SK-N-SH (cell line): ENCODE data around the gene SPRR3.

Source experiments
- CTCF ChIP-seq: fragments of 200-600 bp; sonication (generic); IDR thresholded peaks from 2 replicates; pipeline ENCODE4 v1.6.1; 2017; ENCODE audit warnings: antibody characterized with exemption, mild to moderate bottlenecking, moderate library complexity
- EP300 ChIP-seq, 2 experiments: IDR thresholded peaks; 2 replicates each; pipeline versions ENCODE4 v1.4.0 to v1.6.1; 2012; ENCODE audit warnings: borderline replicate concordance in 1 of 2, low read depth in 1 of 2, low read length in 1 of 2
- FOSL2 ChIP-seq: IDR thresholded peaks from 2 replicates; pipeline ENCODE4 v1.4.0; 2012; ENCODE audit warnings: low read depth, mild to moderate bottlenecking, moderate library complexity, borderline replicate concordance
- FOXM1 ChIP-seq: IDR thresholded peaks from 2 replicates; pipeline ENCODE4 v1.4.0; 2012; ENCODE audit warnings: low read depth, mild to moderate bottlenecking
- NRF1 ChIP-seq: IDR thresholded peaks from 2 replicates; pipeline ENCODE4 v1.6.1; 2012; ENCODE audit warnings: low read depth, mild to moderate bottlenecking, low read length
- POLR2AphosphoS5 ChIP-seq: IDR thresholded peaks from 2 replicates; pipeline ENCODE4 v1.6.1; 2012; ENCODE audit warnings: low read depth, low read length
- SIN3A ChIP-seq: IDR thresholded peaks from 2 replicates; pipeline ENCODE4 v1.6.1; 2012; ENCODE audit warnings: low read depth, mild to moderate bottlenecking, low read length, moderate library complexity, borderline replicate concordance
- SMC3 ChIP-seq: IDR thresholded peaks from 2 replicates; pipeline ENCODE4 v1.6.1; 2012; ENCODE audit warnings: low read depth, low read length, improper control_type of control experiment
- TAF1 ChIP-seq: IDR thresholded peaks from 2 replicates; pipeline ENCODE4 v1.6.1; 2012; ENCODE audit warnings: low read depth, mild to moderate bottlenecking, low read length, moderate library complexity, borderline replicate concordance
- TEAD4 ChIP-seq: IDR thresholded peaks from 2 replicates; pipeline ENCODE4 v1.4.0; 2012; ENCODE audit warnings: mild to moderate bottlenecking, borderline replicate concordance; ENCODE audit not compliant: insufficient read depth
- USF1 ChIP-seq: IDR thresholded peaks from 2 replicates; pipeline ENCODE4 v1.4.0; 2012; ENCODE audit warnings: low read depth, borderline replicate concordance

DNA sequence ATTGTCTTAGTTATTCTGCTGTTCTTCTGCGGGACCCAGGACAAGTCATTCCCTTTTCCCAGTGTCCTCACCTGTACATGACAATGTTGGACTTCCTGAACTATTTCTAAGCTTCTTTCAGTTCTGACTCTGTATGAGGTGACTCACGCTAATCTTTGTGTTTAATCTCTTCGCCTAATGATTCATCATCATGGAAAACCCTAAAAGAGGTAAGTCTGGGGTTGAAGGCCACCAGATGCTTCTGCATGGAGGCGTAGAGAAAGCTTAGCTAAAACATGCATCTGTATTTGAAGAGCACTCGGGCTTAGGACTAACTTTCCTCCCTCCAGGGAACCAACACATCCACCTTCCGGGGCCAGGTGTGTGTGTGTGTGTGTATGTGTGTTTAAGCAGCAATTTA, 47.1 kb upstream of the SPRR3 start:
- TF ChIP-seq SIN3A (no peak), EP300 (IDR thresholded peaks at IDR 0.05; ENCODE audit: borderline replicate concordance in 1 of 2, low read depth in 1 of 2, low read length in 1 of 2) (no peak), USF1 (no peak), FOSL2 (no peak; the same call in 1 of the 2 replicates), TEAD4 (no peak), CTCF (no peak), NRF1 (no peak), SMC3 (no peak), POLR2AphosphoS5 (no peak), TAF1 (no peak), FOXM1 (no peak)
